ENCODE results near the gene MMADHC. TPM values are rescaled to one million over a fixed set of nuclear protein-coding genes. Genes with fewer than 3 reads are reported as not detected.

MMADHC gene
- total RNA-seq, 1 experiment from 2014 or later = 126 TPM

GRCh38 chr2:149597050-149597667 lies 9.6 kb upstream of the MMADHC start:
- H3K4me3 Mint-ChIP-seq = no peak overlapping the region
- H3K9me3 Mint-ChIP-seq = peaks cover 23% of the 10 kb centered on the region

GRCh38 chr2:149596471-149596870 lies 8.9 kb upstream of the MMADHC start:
- Mint-ChIP-seq H3K27ac (no peak overlapping the region), H3K9me3 (peaks cover 18% of the 10 kb centered on the region), H3K4me1 (peaks cover 14% of the 10 kb centered on the region), H3K27me3 (ENCODE audit: low read depth) (no peaks in the 10 kb centered on the region), H3K4me3 (no peak overlapping the region), H3K36me3 (peaks cover 15% of the 10 kb centered on the region)
- ChIA-PET POLR2A (no interaction called here), CTCF (no interaction called here)
- DNase-seq (ENCODE audit: low spot score) (no peak), ATAC-seq (no peak)
- TF ChIP-seq ZNF317 (CRISPR knock-in tag; IDR thresholded peaks at IDR 0.05; ENCODE audit: borderline replicate concordance, low read depth) (no peak), ZNF138 (CRISPR knock-in tag; conservative IDR thresholded peaks at IDR 0.05) (no peak), RELA (CRISPR knock-in tag; IDR thresholded peaks at IDR 0.05; ENCODE audit: borderline replicate concordance) (no peak), MYBL2 (CRISPR knock-in tag; IDR thresholded peaks at IDR 0.05) (no peak), ATF1 (CRISPR knock-in tag; IDR thresholded peaks at IDR 0.05) (no peak), CBFB (CRISPR knock-in tag; IDR thresholded peaks at IDR 0.05; ENCODE audit: low read depth) (no peak), SMAD4 (CRISPR knock-in tag; IDR thresholded peaks at IDR 0.05) (no peak), ZNF512 (CRISPR knock-in tag; IDR thresholded peaks at IDR 0.05; ENCODE audit: borderline replicate concordance) (no peak), ZNF671 (CRISPR knock-in tag; IDR thresholded peaks at IDR 0.05) (no peak)
- TF ChIP-seq, protein P1, sequence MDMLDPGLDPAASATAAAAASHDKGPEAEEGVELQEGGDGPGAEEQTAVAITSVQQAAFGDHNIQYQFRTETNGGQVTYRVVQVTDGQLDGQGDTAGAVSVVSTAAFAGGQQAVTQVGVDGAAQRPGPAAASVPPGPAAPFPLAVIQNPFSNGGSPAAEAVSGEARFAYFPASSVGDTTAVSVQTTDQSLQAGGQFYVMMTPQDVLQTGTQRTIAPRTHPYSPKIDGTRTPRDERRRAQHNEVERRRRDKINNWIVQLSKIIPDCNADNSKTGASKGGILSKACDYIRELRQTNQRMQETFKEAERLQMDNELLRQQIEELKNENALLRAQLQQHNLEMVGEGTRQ (CRISPR knock-in tag; IDR thresholded peaks at IDR 0.05) = no peak
- TF ChIP-seq, protein P2, sequence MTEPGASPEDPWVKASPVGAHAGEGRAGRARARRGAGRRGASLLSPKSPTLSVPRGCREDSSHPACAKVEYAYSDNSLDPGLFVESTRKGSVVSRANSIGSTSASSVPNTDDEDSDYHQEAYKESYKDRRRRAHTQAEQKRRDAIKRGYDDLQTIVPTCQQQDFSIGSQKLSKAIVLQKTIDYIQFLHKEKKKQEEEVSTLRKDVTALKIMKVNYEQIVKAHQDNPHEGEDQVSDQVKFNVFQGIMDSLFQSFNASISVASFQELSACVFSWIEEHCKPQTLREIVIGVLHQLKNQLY (CRISPR knock-in tag; IDR thresholded peaks at IDR 0.05) = no peak
- TF ChIP-seq, protein P3, sequence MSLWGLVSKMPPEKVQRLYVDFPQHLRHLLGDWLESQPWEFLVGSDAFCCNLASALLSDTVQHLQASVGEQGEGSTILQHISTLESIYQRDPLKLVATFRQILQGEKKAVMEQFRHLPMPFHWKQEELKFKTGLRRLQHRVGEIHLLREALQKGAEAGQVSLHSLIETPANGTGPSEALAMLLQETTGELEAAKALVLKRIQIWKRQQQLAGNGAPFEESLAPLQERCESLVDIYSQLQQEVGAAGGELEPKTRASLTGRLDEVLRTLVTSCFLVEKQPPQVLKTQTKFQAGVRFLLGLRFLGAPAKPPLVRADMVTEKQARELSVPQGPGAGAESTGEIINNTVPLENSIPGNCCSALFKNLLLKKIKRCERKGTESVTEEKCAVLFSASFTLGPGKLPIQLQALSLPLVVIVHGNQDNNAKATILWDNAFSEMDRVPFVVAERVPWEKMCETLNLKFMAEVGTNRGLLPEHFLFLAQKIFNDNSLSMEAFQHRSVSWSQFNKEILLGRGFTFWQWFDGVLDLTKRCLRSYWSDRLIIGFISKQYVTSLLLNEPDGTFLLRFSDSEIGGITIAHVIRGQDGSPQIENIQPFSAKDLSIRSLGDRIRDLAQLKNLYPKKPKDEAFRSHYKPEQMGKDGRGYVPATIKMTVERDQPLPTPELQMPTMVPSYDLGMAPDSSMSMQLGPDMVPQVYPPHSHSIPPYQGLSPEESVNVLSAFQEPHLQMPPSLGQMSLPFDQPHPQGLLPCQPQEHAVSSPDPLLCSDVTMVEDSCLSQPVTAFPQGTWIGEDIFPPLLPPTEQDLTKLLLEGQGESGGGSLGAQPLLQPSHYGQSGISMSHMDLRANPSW (CRISPR knock-in tag; conservative IDR thresholded peaks at IDR 0.05; ENCODE audit: low read depth) = no peak
- TF ChIP-seq, protein P4, sequence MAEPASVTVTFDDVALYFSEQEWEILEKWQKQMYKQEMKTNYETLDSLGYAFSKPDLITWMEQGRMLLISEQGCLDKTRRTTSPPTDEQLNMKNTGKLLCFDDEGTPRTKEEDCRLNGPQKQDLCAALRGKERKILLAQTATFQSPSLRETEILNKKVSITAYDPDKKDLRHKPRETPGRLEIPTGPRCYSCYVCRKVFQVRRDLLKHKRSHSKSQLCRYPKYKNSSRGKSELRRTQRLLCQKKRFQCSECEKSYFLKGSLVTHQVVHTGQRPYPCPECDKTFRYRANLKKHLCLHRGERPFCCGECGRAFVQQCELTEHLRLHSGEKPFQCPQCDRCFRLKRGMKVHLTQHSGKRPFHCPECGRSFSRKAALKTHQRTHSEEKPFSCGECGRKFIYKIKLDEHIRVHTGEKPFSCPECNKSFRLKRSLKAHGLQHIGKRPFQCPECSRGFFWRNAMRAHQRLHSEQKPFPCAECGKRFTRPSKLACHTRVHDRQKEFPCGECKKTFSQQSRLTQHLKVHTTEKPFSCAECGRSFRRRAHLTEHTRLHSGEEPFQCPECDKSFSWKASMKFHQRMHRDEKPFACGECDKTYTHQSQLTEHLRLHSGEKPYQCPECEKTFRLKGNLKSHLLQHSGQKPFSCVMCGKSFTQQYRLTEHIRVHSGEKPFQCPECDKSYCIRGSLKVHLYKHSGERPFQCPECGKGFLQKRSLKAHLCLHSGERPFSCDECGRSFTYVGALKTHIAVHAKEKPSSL (CRISPR knock-in tag; conservative IDR thresholded peaks at IDR 0.05) = no peak
- TF ChIP-seq, protein P5, sequence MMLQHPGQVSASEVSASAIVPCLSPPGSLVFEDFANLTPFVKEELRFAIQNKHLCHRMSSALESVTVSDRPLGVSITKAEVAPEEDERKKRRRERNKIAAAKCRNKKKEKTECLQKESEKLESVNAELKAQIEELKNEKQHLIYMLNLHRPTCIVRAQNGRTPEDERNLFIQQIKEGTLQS (CRISPR knock-in tag; conservative IDR thresholded peaks at IDR 0.05) = no peak

More at GRCh38 chr2:149597050-149597667, 9.6 kb upstream of the MMADHC start:
- ChIA-PET POLR2A (no interaction called here), CTCF (interaction anchor here (1.3 kb wide), 1 partner anchor 951 kb away, joined by 3 read pairs; no protein-coding TSS in a partner anchor)
- peaks cover 19% of the 10 kb centered on the region for H3K36me3 Mint-ChIP-seq
- H3K27me3 Mint-ChIP-seq (ENCODE audit: low read depth) = no peaks in the 10 kb centered on the region
- H3K4me1 Mint-ChIP-seq = peaks cover 14% of the 10 kb centered on the region
- no peak overlapping the region for H3K27ac Mint-ChIP-seq
- ATAC-seq (no peak), DNase-seq (ENCODE audit: low spot score) (no peak)
- TF ChIP-seq ZBTB21 (CRISPR knock-in tag; IDR thresholded peaks at IDR 0.05; ENCODE audit: borderline replicate concordance) (no peak), ELF4 (CRISPR knock-in tag; IDR thresholded peaks at IDR 0.05; ENCODE audit: low read depth) (no peak), TEAD1 (CRISPR knock-in tag; IDR thresholded peaks at IDR 0.05) (no peak), SMAD3 (CRISPR knock-in tag; IDR thresholded peaks at IDR 0.05; ENCODE audit: borderline replicate concordance) (no peak), E2F4 (CRISPR knock-in tag; IDR thresholded peaks at IDR 0.05; ENCODE audit: borderline replicate concordance, low read depth) (no peak), FOXP1 (CRISPR knock-in tag; IDR thresholded peaks at IDR 0.05; ENCODE audit: borderline replicate concordance) (no peak)
- TF ChIP-seq, protein P6, sequence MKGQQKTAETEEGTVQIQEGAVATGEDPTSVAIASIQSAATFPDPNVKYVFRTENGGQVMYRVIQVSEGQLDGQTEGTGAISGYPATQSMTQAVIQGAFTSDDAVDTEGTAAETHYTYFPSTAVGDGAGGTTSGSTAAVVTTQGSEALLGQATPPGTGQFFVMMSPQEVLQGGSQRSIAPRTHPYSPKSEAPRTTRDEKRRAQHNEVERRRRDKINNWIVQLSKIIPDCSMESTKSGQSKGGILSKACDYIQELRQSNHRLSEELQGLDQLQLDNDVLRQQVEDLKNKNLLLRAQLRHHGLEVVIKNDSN (CRISPR knock-in tag; IDR thresholded peaks at IDR 0.05) = no peak
- TF ChIP-seq, protein P1 (CRISPR knock-in tag; IDR thresholded peaks at IDR 0.05) = no peak

Measured in WTC11 (cell line).